ENCODE results near the gene URB1.
"Not testable (repeated sequence)": the region's sequence is repeated elsewhere in the genome, so short reads cannot be mapped to it uniquely, and the experiment has no call there.

URB1 gene

DNA sequence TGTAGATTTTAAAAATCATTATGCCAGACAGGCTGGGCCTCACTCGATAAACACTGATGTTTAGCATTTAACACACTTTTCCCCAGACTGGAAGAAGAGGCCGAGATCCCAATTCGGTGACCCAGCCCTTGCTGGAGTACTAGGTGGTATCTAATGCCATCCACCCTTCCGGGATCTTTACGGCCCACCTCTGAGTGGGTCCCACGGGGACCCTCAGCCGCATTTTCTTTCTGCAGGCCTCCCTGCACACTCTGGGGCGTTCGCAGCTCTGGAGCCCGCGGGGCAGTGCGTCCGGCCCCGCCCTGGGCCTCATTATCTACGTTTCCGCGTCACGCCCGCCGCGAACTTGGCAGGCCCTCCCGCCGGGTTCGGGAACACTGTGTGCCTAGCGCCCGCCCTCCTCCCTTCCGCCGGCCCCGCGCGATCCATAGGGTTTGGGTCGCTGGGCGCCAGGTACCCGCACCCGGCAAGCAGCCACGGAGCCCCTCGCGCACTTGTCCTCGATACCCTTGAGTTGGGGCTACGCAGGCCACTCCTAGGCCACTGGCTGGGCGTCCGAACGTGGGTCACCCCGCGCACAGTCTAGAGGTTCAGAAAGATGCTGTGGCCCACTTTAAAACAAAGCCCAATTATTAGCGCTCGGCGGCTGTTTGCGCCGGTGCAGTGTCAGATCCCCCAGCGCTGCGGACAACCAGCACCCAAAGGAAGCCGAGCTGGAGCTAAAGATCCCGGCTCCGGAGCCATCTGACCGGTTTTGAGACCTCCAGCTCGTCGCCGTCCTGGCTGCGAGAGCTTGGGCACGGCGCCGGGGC, 18.7 kb upstream of the URB1 start:
- FAIRE-seq (no peak), DNase-seq (ENCODE audit: insufficient read length, low spot score) (peak; percentile 48)

DNA sequence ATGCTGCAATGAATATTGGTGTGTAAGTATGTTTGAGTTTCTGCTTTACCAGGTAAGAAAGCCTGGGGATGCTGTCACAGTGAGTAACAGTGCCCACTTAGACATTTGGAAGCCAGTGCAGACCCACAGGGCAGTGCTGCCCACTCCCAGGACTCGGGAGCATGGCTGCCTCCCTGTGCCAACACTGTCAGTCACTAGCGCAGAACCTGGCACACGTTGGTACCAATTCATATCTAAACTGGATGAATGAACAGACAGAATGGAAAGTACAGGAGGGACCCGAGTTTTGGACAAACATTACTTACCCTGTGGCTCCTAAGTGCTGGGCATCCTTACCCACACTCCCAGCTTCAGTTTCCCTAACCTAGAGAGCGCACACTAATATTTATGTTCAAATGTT, 18.1 kb upstream of the URB1 start:
- FAIRE-seq (no peak), DNase-seq (ENCODE audit: insufficient read length, low spot score) (no peak)

DNA sequence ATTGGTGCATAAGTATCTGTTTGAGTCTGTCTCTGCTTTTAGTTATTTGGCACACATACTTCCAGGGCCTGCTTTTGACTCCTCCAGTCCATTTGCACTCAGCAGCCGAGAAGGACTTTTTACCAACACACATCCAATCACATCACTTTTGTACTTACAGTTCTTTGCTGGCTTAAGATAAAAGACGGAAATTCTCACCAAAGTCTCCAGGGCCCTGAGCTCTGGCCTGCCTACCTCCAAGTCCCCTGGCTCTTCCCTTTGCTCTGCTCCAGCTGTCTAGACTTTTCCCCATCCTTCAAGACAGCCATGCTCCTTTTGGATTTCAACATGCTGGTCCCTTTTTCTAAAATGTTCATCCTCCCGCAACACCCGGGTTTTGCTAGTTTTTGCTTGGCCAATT, 17.5 kb upstream of the URB1 start:
- FAIRE-seq, result no peak

DNA sequence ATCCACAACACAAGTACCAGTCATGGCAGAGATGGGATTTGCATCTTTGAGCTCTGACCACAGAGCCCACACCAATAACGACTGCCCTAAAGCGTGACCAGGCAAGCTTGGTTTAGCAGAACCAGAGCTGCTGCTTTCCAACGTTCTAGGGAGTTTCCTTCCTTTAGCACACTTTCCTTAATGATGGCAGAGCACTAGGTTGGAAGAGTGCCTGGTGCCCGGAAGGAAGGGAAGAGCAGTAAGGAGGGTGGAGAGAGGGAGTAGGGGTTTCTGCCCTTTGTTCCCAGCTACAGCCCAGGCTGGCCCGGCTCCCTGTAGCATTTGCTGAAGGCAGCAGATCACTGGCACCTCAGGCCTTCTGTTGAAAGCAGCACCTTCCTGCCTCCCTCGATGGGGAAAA, 13.6 kb upstream of the URB1 start:
- DNase-seq (ENCODE audit: insufficient read length, low spot score) (no peak), FAIRE-seq (no peak)

More for the DNA sequence above, 17.5 kb upstream of the URB1 start:
- no peak for DNase-seq (ENCODE audit: insufficient read length, low spot score)

DNA sequence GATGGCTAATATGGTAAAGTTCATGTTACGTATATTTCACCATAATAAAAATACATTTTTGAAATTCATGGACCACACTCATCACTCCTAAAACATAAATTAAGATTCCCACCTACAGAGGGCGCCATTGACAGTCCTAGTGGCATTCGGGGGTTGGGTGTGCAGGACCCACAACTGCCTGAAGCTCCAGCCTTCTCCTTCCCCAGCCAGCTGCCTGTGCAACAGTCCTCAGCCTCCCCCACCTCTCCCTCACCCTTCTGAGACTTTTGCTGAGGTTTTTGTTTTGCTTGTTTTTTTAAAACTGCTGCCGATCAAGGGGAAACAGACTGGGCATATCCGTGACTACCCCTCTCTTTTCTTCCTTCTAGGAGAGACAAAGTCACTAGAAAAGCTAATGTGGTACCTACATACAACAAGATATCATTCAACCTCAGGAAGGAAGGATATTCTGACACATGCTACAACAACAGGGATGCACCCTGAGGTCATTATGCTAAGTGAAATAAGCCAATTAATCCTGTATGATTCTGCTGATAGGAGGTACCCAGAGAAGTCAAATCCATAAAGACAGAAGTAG, 10.5 kb upstream of the URB1 start:
- FAIRE-seq, result no peak
- DNase-seq (ENCODE audit: insufficient read length, low spot score), result peak; percentile 76

DNA sequence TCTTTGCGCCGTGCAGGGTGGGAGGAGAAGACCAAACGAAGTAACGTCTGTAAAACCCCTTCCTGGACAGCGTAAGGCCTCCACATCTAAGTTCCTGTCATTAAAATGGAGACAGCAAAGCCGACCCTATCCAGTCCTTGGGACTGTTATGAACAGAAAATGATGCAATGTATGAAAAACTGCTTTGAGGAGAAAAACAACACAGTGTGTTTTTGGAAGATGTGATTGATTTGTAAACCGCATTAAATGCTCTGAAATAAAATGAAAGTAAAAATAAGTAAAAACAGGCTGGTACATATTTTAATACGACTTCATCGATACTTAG, 827 bp upstream of the URB1 start:
- DNase-seq (ENCODE audit: insufficient read length, low spot score) (no peak), FAIRE-seq (no peak)

DNA sequence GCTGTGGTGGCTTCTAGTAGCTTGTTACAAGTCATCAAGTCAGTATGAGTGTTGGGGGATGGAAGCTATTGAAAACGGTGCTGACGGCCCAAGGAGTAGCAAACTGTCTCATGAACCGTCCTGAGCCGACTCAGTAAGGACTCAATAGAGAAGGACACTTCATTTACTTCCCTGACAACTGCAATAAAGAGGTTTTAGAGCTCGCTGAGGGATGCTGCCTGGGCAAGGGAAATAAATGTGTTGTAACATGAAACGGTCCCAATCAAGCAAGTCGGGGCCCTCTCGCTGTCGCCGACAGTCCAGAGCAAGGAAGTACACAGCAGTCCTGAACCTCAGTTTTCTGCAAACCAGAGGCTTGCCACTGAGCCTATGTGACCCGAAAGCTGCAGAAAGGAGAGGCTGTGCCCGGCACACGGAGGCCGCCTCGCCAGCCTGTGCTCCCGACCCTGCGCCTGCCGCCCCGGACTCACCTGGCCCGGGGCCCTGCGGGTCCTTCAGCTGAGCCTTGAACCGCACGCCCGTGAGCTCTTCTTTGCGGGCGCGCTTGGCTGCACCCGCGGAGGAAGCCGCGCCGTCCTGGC, 423 bp downstream of the URB1 start:
- DNase-seq (ENCODE audit: insufficient read length, low spot score), result no peak

DNA sequence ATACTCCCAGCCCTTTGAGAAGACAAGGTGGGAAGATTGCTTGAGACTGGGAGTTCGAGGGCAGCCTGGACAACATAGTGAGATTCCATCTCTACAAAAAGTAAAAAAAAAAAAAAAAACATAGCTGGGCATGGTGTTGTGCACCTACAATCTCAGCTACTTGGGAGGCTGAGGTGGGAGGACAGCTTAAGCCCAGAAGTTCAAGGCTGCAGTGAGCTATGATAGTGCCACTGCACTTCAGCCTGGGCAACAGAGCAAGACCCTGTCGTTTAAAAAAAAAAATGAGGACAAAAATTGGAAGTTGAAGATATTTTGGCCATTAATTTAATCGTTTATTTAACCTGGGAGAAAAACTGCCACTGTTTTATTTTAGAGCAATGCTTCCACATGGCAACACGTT, 1.1 kb downstream of the URB1 start:
- no peak for FAIRE-seq
- DNase-seq (ENCODE audit: insufficient read length, low spot score), result no peak

More for the DNA sequence above, 423 bp downstream of the URB1 start:
- FAIRE-seq, result no peak

DNA sequence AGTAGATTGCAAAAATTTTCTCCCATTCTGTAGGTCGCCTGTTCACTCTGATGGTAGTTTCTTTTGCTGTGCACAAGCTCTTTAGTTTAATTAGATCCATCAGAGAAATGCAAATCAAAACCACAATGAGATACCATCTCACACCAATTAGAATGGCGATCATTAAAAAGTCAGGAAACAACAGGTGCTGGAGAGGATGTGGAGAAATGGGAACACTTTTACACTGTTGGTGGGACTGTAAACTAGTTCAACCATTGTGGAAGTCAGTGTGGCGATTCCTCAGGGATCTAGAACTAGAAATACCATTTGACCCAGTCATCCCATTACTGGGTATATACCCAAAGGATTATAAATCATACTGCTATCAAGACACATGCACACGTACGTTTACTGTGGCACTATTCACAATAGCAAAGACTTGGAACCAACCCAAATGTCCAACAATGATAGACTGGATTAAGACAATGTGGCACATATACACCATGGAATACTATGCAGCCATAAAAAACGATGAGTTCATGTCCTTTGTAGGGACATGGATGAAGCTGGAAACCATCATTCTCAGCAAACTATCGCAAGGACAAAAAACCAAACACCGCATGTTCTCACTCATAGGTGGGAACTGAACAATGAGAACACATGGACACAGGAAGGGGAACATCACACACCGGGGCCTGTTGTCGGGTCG, 2.1 kb downstream of the URB1 start:
- not testable (repeated sequence) for FAIRE-seq

DNA sequence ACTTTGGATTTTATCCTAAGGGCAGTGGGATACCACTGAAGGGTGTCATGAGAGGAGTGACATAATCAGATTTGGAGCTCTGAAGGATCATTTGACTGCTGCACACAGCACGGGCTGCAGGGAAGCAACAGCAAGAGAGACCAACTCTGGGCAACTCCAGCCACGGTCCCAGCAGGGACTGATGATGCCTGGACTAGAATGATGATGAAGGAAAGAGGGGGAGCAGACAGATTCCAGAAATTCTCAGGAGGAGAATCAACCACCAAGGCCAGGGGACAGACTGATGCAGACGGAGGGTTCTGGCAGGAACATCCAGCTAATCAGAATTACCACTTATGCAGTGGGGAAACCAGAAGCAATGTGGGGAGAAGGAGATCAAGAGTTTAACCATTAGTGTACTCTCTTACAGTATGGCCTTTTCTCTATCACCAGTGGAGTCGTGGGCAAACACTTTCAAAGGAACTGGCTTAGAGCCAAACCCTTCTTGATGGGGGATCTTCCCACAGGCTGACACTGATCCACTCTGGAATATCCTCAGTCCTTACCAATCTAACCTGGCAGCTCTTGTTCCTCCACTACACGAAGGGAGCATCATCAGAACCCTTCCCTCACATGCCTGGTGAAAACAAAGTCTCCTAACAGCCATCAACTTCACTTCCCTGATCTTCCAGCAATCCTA, 3.3 kb downstream of the URB1 start:
- FAIRE-seq, result no peak
- no peak for DNase-seq (ENCODE audit: insufficient read length, low spot score)

More for the DNA sequence above, 2.1 kb downstream of the URB1 start:
- not testable (repeated sequence) for DNase-seq (ENCODE audit: insufficient read length, low spot score)

DNA sequence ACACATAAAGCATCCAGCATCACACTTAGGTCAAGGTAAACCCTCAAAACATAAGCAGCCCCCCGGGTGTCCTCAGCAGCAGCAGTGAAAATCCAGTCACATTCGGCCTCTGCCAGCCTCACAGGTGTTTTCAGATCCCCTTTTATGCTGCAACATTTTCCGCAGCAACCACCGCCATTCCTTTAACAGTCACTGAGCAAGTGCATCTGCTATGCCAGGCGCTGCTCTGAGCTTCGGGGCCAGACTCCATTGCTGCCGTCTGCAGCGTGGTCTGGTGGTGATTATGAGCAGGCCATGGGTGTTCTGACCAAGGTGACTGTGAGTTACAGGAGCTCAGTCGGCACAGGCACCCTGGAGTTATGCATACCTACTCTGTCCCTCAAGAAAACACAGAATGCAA, 4.5 kb downstream of the URB1 start:
- FAIRE-seq (no peak), DNase-seq (ENCODE audit: insufficient read length, low spot score) (no peak)

DNA sequence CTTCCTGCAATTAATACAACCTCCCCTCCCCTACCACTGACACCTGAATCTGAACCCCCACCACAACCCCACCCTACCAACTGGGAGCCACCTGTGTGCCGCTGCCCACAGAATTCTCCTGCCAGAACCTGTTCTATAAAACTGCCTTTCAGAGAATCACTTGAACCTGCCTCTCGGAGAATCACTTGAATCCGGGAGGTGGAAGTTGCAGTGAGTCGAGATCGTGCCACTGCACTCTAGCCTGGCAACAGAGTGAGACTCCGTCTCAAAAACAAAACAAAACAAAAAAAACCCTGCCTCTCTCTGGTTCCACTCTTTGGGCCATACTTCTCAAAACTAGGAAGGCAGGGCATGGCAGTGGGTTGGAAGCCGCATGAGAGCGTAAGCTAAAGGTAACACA, 5.7 kb downstream of the URB1 start:
- DNase-seq (ENCODE audit: insufficient read length, low spot score), result no peak

DNA sequence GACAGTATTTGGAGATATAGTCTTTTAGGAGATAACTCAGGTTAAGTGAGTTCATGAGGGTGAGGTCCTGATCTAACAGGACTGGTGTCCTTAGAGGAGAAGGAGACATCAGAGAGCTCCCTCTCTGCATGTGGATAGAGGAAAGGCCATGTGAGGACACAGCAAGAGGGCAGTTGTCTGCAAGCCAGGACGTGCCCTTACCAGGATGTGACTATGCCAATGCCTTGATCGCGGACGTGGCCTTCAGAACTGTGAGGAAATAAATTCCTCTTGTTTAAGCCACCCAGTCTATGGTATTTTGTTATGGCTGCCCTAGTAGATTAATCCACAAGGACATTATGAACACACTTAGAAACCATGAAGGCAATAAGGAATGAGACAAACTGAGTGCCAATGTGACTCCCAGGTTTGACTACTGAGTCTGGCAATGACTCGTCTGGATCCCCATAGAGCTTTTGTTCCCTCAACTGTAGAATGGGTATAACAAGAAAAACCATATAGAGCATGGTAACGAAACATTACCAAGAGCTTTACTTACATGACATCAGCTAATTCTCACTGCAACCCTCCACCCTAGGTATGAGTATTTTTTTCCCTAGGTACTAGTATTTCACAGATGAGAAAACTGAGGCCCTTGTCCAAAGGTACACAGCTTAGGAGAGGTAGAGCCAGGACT, 6.5 kb downstream of the URB1 start:
- DNase-seq (ENCODE audit: insufficient read length, low spot score) (peak; percentile 39), FAIRE-seq (peak; percentile 13)

More for the DNA sequence above, 5.7 kb downstream of the URB1 start:
- no peak for FAIRE-seq

DNA sequence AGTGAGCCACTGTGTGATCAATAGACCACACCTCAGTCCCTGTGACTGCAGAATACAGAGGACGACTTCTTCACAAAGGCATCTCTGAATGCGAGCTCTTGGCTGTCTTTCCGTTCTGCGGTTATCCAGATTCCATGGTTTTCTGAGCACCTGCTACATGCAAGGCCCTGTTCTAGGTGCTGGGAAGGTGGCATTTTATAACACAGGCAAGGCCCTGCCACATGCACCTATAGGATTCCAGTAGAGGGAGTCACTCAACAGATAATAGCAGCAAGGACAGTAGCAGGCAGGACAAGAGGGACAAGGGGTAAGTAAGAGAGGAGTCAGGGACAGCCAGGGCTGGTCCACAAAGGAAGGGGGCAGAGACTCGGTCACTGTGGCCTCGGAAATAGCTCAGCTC, 9.0 kb downstream of the URB1 start:
- FAIRE-seq, result no peak
- DNase-seq (ENCODE audit: insufficient read length, low spot score), result no peak

DNA sequence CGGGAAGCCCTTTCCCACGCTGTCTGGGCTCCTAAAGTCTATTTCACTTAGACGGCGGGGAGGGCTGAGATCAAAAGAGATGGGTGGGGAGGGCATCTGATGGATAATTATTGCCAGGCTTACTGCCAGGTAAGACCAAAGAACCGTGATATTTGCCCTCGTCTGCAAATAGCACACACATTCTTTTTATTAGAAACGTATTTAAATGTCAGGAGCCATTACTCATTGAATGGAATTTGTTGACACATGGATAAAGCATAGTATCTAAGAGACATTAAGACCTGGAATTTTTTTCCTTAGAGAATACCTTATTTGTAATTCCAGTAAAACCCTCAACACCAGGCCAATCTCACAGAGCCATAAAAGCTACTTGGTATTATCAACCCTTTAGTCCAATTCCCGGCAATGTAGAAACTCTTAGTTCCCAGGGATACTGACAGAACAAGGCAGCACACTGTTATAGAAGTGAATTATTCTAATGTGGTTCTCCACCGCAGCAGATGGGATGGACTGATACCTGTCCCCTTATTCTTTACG, 10.6 kb downstream of the URB1 start:
- FAIRE-seq (no peak), DNase-seq (ENCODE audit: insufficient read length, low spot score) (peak; percentile 20)

DNA sequence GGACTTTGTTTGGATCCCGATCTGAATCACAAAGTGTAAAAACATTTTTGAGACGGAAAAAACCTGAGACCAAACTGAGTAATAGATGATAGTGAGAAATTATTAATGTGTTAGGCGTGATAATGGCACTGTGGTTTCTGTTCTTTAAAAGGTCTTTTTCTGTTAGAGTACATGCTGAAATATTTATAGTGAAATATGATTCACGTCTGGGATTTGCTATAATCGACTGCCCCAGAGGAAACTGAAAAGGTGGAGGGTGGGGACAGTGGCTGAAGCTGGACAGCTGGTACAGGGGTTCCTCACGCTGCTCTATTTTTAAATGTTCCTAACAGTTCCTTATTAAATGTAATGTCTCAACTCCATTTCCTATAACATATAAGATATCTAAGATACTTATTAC, 11.2 kb downstream of the URB1 start:
- FAIRE-seq (no peak), DNase-seq (ENCODE audit: insufficient read length, low spot score) (no peak)

DNA sequence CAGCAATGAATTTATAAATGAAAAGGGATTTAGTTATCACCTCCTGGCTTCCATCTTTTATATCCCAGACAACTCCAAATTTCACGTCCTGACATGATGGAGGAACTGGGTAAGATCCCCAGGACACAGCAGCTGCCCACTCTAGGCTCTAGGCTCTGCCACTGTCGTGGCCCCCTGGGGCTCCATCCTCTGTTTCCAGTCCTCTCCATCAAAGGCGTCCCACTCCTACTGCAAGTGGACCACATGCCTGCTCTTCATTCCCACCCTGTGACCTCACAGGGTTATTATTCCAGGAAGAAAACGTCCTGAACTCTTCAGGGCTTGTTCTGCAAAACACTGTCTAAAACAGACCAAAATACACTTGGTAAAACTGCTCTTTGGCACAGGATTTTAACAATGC, 11.9 kb downstream of the URB1 start:
- FAIRE-seq, result no peak
- DNase-seq (ENCODE audit: insufficient read length, low spot score), result no peak

DNA sequence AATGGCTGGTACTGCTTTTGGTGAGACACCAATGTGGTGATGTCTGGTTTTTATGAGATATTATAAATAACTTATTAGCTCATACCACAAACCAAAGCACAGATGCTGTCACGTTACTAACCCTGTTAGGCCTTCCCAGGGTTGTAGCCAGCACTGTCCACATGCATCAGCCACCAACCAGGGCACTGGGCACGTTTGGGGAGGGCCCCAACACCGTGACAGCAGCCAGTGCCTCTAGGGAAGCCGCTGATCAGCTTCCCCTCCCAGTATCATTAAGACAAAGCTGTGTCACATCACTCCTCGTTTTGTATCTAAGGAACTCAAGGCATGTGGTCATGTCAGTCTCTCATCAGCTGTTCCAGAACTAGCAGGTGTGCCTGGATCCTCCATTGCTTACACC, 13.9 kb downstream of the URB1 start:
- DNase-seq (ENCODE audit: insufficient read length, low spot score), result no peak
- no peak for FAIRE-seq

DNA sequence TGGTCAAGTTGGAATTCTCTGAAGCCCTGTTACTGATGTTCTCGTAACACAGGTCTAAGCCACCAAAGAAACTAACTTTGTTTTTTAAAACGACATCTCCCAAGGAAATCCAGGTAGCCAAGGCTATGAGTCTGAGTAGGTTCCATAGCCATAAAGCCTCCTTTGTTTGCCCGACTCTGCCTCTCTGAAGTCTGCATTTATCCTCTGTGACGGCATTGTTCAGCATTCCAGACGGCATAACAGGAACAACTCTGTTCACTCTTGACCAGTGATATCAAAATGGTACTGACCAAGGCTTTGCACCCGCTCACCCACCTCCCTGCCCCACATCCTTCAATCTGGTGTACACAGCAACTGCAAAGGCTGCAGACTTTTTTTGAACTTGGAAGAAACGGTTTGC, 14.8 kb downstream of the URB1 start:
- no peak for FAIRE-seq
- no peak for DNase-seq (ENCODE audit: insufficient read length, low spot score)

DNA sequence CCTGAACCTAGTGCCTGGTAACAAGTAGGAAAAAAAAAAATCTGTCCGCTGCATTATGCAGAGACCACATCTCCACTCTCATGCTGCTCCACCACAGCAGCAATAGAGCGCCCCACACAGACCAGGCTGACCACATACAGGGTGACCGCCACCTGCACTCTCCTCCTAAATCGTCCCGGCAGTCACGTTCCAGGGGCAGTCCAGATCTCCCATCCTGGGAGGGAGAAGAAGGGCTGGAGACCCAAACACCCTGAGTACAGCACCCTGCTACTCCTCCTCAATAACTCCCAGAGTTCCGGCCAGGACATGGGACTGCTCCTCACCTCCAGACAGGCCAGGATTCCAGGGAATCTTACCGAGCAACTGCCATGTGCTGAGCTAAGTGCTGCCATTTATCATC, 15.3 kb downstream of the URB1 start:
- DNase-seq (ENCODE audit: insufficient read length, low spot score), result no peak
- no peak for FAIRE-seq

All from HTR-8/SVneo (cell line).